HUDEP-2 (cell line): Measurements from ENCODE around the gene KHDRBS1.
"Not testable (repeated sequence)": the region's sequence is repeated elsewhere in the genome, so short reads cannot be mapped to it uniquely, and the experiment has no call there.

ENCODE experiments used
- DNase-seq, 76 experiments: peaks; one replicate each; lab custom pipeline; 2025; ENCODE audit not compliant: unreplicated experiment in 76 of 76; lab: John Stamatoyannopoulos, UW

Gene KHDRBS1

GRCh38 chr1:32062867-32063230 lies 49.2 kb downstream of the KHDRBS1 start:
- DNase-seq, result no peak

GRCh38 chr1:32063261-32063681 lies 49.6 kb downstream of the KHDRBS1 start:
- peak in 16 of 76 experiments; percentile 1 to 41 (median 16) for DNase-seq

- DNase-seq, result not testable (repeated sequence)
Measured at GRCh38 chr1:32065613-32066488, 52.2 kb downstream of the KHDRBS1 start.

GRCh38 chr1:32066489-32066873 lies 52.8 kb downstream of the KHDRBS1 start:
- DNase-seq, result peak in 73 of 76 experiments; percentile 13 to 93 (median 71)

GRCh38 chr1:32068957-32069588 lies 55.4 kb downstream of the KHDRBS1 start:
- no peak for DNase-seq

- no peak for DNase-seq
Measured at GRCh38 chr1:32071758-32072621, 58.3 kb downstream of the KHDRBS1 start.

- DNase-seq, result peak in 75 of 76 experiments; percentile 31 to 94 (median 85)
Measured at GRCh38 chr1:32072622-32073298, 59.1 kb downstream of the KHDRBS1 start, which contains the start of gene TMEM39B. Gene TMEM39B, plus strand, starts transcription at chr1:32072939. Its CDS starts 109 bp downstream, at chr1:32073048.

- peak in 3 of 76 experiments; percentile 40 to 77 (median 58) for DNase-seq
Measured at GRCh38 chr1:32073299-32074229, 59.9 kb downstream of the KHDRBS1 start.

GRCh38 chr1:32074841-32075240 lies 61.2 kb downstream of the KHDRBS1 start:
- DNase-seq, result no peak

- DNase-seq, result no peak
Measured at GRCh38 chr1:32077451-32077850, 63.8 kb downstream of the KHDRBS1 start.

GRCh38 chr1:32082022-32082421 lies 68.4 kb downstream of the KHDRBS1 start:
- DNase-seq, result no peak

- DNase-seq, result not testable (repeated sequence)
Measured at GRCh38 chr1:32086381-32086780, 72.7 kb downstream of the KHDRBS1 start.

GRCh38 chr1:32091176-32091575 lies 77.5 kb downstream of the KHDRBS1 start:
- DNase-seq, result no peak

GRCh38 chr1:32091591-32091990 lies 77.9 kb downstream of the KHDRBS1 start:
- no peak for DNase-seq
